K562 (cell line): ENCODE data around the gene ETS2. TPM values are rescaled to one million over a fixed set of nuclear protein-coding genes. Genes with fewer than 3 reads are reported as not detected.
A peak's percentile ranks its signal among the peaks of the same experiment; 100 is the strongest.

Experiments used
- ESRRB ChIP-seq: fragments of 250-450 bp; sonication (Bioruptor Pico); IDR thresholded peaks from 2 replicates; pipeline ENCODE4 v1.5.0; 2020; ENCODE audit warnings: mild to moderate bottlenecking, moderate library complexity, borderline replicate concordance
- HNRNPLL ChIP-seq: fragments of 200-400 bp; formaldehyde crosslinking; IDR thresholded peaks from 2 replicates; pipeline ENCODE4 v1.6.1; 2017; ENCODE audit warnings: low read length, low read depth, mild to moderate bottlenecking; ENCODE audit not compliant: poor library complexity, severe bottlenecking
- MEIS2 ChIP-seq: fragments of 450-650 bp; IDR thresholded peaks from 2 replicates; pipeline ENCODE4 v1.6.1; 2014; ENCODE audit warnings: mild to moderate bottlenecking; ENCODE audit not compliant: partially characterized antibody
- U2AF1 ChIP-seq: fragments of 200-400 bp; formaldehyde crosslinking; optimal IDR thresholded peaks from 2 replicates; pipeline ENCODE3; 2017; ENCODE audit warnings: mild to moderate bottlenecking, low read depth, low read length, moderate library complexity
- ZBTB8A ChIP-seq: fragments of 450-650 bp; IDR thresholded peaks from 2 replicates; pipeline ENCODE4 v1.6.1; 2018; ENCODE audit warnings: mild to moderate bottlenecking, moderate library complexity; ENCODE audit not compliant: partially characterized antibody
- ZKSCAN3 ChIP-seq: fragments of 250-450 bp; sonication (Bioruptor Pico); IDR thresholded peaks from 2 replicates; pipeline ENCODE4 v1.4.0; 2020
- ZNF583 ChIP-seq: fragments of 250-450 bp; sonication (Bioruptor Pico); IDR thresholded peaks from 2 replicates; pipeline ENCODE4 v1.4.0; 2020
- ZNF584 ChIP-seq: fragments of 200-800 bp; sonication (Bioruptor generic); IDR thresholded peaks from 2 replicates; pipeline ENCODE4 v1.6.1; 2016; ENCODE audit warnings: low read depth, mild to moderate bottlenecking, missing genetic modification characterization, missing compliant biosample characterization
- polyA plus RNA-seq, 8 experiments: library from polyadenylated mRNA; depleted of rRNA in 4 of 8; stranded (reverse) in 5 of 8; unstranded in 3 of 8; fragments of >200 nt; fragmentation: Nextera tagmentation in 2 of 8; fragmentation: Illumina TruSeq in 1 of 8; extraction: Ambion mirVana in 2 of 8; extraction: Trizol in 1 of 8; gene quantifications; 2 replicates each; pipeline versions ENCODE4 v1.2.1 to v1.2.3, GENCODE V29; 2011 to 2014; ENCODE audit warnings: inconsistent platforms in 1 of 8, missing spikeins in 1 of 8
- total RNA-seq, 7 experiments: library from RNA; depleted of rRNA in 6 of 7; stranded (reverse); fragments of >200 nt in 6 of 7; fragmentation: Illumina TruSeq in 2 of 7; extraction: Trizol in 2 of 7; gene quantifications; 2 replicates each; pipeline versions ENCODE4 v1.2.1 to v1.2.3, GENCODE V29; 2011 to 2021; ENCODE audit warnings: low replicate concordance in 1 of 7
- TF ChIP-seq, protein P1 (sequence below), 2 experiments: fragments of 450-650 bp; formaldehyde crosslinking in 1 of 2; IDR thresholded peaks; 2 replicates each; pipeline versions ENCODE4 v1.4.0 to v1.6.1; 2014 to 2020; ENCODE audit warnings: mild to moderate bottlenecking in 2 of 2, borderline replicate concordance in 1 of 2, low read depth in 1 of 2
- TF ChIP-seq, protein P2 (sequence below): fragments of 250-450 bp; sonication (Bioruptor Pico); IDR thresholded peaks from 2 replicates; pipeline ENCODE4 v1.8.0; 2022; ENCODE audit warnings: moderate library complexity, mild to moderate bottlenecking, inconsistent platforms
- TF ChIP-seq, protein P3 (sequence below): fragments of 450-650 bp; formaldehyde crosslinking; IDR thresholded peaks from 2 replicates; pipeline ENCODE4 v1.4.0; 2022; ENCODE audit warnings: mild to moderate bottlenecking, moderate library complexity
- TF ChIP-seq, protein P4 (sequence below): fragments of 250-450 bp; sonication (Bioruptor Pico); IDR thresholded peaks from 2 replicates; pipeline ENCODE4 v1.8.0; 2021; ENCODE audit warnings: moderate library complexity, mild to moderate bottlenecking, inconsistent platforms
- TF ChIP-seq, protein P5 (sequence below): sonication (generic); formaldehyde crosslinking; IDR thresholded peaks from 2 replicates; pipeline ENCODE4 v1.8.0; 2022; ENCODE audit warnings: missing genetic modification reagents, mild to moderate bottlenecking, moderate library complexity, borderline replicate concordance

Gene ETS2
- total and polyA plus RNA-seq, 9 of the 15 experiments (the other 6 are each of a cell fraction or from before 2014, with no cell fraction given), result 1.7 to 24.4 (median 12.2) TPM

DNA sequence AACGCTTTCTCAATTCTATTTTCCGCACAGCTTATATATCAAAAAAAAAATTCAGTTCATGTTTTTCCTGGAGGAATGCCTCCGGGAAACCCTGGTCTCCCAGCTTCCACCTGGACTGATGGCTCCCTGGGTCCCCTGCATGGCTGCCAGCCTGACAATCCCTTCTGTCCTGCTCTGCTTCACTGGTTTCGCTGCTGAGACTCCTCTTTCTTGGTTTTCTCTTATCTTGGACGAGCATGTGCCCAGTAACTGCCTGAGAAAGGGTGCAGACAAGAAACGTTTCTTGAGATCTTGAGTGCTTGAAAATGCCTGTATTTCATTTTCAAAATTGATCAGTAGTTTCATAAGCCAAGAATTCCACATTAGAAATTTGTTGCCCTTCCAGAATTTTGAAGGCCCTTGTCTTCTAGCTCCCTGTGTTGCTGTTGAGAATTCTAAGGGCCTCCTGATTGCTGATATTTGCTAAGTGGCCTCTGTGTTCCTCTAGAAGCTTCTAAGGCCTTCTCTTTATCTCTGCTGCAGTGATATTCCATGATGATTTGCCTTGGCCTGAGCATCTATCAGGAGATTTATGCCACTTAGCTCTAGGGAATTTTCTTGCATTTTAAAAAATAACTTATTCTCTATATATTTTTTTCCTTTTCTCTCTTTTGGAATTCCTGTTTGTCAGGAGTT is 44.7 kb downstream of the ETS2 start (continued):
- TF ChIP-seq, protein P1, sequence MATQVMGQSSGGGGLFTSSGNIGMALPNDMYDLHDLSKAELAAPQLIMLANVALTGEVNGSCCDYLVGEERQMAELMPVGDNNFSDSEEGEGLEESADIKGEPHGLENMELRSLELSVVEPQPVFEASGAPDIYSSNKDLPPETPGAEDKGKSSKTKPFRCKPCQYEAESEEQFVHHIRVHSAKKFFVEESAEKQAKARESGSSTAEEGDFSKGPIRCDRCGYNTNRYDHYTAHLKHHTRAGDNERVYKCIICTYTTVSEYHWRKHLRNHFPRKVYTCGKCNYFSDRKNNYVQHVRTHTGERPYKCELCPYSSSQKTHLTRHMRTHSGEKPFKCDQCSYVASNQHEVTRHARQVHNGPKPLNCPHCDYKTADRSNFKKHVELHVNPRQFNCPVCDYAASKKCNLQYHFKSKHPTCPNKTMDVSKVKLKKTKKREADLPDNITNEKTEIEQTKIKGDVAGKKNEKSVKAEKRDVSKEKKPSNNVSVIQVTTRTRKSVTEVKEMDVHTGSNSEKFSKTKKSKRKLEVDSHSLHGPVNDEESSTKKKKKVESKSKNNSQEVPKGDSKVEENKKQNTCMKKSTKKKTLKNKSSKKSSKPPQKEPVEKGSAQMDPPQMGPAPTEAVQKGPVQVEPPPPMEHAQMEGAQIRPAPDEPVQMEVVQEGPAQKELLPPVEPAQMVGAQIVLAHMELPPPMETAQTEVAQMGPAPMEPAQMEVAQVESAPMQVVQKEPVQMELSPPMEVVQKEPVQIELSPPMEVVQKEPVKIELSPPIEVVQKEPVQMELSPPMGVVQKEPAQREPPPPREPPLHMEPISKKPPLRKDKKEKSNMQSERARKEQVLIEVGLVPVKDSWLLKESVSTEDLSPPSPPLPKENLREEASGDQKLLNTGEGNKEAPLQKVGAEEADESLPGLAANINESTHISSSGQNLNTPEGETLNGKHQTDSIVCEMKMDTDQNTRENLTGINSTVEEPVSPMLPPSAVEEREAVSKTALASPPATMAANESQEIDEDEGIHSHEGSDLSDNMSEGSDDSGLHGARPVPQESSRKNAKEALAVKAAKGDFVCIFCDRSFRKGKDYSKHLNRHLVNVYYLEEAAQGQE (IDR thresholded peaks at IDR 0.05; ENCODE audit: borderline replicate concordance), result 0 out of 2 replicates have a peak, but pooled peaks have one; percentile 4
- TF ChIP-seq, protein P1 (CRISPR knock-in tag; IDR thresholded peaks at IDR 0.05; ENCODE audit: low read depth), result no peak
- TF ChIP-seq ESRRB (CRISPR knock-in tag), result no peak
- TF ChIP-seq HNRNPLL, result no peak
- TF ChIP-seq, protein P2, sequence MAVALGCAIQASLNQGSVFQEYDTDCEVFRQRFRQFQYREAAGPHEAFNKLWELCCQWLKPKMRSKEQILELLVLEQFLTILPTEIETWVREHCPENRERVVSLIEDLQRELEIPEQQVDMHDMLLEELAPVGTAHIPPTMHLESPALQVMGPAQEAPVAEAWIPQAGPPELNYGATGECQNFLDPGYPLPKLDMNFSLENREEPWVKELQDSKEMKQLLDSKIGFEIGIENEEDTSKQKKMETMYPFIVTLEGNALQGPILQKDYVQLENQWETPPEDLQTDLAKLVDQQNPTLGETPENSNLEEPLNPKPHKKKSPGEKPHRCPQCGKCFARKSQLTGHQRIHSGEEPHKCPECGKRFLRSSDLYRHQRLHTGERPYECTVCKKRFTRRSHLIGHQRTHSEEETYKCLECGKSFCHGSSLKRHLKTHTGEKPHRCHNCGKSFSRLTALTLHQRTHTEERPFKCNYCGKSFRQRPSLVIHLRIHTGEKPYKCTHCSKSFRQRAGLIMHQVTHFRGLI, result peak; percentile 65
- TF ChIP-seq ZNF583 (CRISPR knock-in tag), result no peak; the same call in 1 of the 2 replicates
- TF ChIP-seq, protein P3, sequence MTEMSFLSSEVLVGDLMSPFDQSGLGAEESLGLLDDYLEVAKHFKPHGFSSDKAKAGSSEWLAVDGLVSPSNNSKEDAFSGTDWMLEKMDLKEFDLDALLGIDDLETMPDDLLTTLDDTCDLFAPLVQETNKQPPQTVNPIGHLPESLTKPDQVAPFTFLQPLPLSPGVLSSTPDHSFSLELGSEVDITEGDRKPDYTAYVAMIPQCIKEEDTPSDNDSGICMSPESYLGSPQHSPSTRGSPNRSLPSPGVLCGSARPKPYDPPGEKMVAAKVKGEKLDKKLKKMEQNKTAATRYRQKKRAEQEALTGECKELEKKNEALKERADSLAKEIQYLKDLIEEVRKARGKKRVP (CRISPR knock-in tag), result 0 out of 2 replicates have a peak, but pooled peaks have one; percentile 32
- TF ChIP-seq U2AF1, result no peak
- TF ChIP-seq ZBTB8A, result no peak
- TF ChIP-seq, protein P4, sequence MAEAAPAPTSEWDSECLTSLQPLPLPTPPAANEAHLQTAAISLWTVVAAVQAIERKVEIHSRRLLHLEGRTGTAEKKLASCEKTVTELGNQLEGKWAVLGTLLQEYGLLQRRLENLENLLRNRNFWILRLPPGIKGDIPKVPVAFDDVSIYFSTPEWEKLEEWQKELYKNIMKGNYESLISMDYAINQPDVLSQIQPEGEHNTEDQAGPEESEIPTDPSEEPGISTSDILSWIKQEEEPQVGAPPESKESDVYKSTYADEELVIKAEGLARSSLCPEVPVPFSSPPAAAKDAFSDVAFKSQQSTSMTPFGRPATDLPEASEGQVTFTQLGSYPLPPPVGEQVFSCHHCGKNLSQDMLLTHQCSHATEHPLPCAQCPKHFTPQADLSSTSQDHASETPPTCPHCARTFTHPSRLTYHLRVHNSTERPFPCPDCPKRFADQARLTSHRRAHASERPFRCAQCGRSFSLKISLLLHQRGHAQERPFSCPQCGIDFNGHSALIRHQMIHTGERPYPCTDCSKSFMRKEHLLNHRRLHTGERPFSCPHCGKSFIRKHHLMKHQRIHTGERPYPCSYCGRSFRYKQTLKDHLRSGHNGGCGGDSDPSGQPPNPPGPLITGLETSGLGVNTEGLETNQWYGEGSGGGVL (CRISPR knock-in tag), result no peak
- no peak for TF ChIP-seq ZKSCAN3 (CRISPR knock-in tag)
- TF ChIP-seq MEIS2, result peak; percentile 40
- TF ChIP-seq, protein P5, sequence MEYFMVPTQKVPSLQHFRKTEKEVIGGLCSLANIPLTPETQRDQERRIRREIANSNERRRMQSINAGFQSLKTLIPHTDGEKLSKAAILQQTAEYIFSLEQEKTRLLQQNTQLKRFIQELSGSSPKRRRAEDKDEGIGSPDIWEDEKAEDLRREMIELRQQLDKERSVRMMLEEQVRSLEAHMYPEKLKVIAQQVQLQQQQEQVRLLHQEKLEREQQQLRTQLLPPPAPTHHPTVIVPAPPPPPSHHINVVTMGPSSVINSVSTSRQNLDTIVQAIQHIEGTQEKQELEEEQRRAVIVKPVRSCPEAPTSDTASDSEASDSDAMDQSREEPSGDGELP, result no peak
- TF ChIP-seq ZNF584 (CRISPR knock-in tag), result peak; percentile 84
